Measurements from ENCODE around the gene ERICH2.

- TF ChIP-seq CTCF (IDR thresholded peaks at IDR 0.05; ENCODE audit: low read length) (no peak), EZH2 (IDR thresholded peaks at IDR 0.05; ENCODE audit: borderline replicate concordance, low read length) (no peak)
These were observed 1.3 kb downstream of the ERICH2 start for GRCh38 chr2:170771421-170771937.
